GM12891 (cell line): ENCODE data around the gene SIRPG.

Source experiments
- POLR2A ChIP-seq: IDR thresholded peaks from 2 replicates; pipeline ENCODE4 v1.6.1; 2011; ENCODE audit warnings: low read depth, low read length, control low read depth
- POLR2AphosphoS5 ChIP-seq: IDR thresholded peaks from 2 replicates; pipeline ENCODE4 v1.6.1; 2011; ENCODE audit warnings: low read depth, low read length, control low read depth
- SPI1 ChIP-seq: IDR thresholded peaks from 2 replicates; pipeline ENCODE4 v1.6.1; 2011; ENCODE audit warnings: low read depth, low read length, control low read depth
- TAF1 ChIP-seq: IDR thresholded peaks from 2 replicates; pipeline ENCODE4 v1.6.1; 2011; ENCODE audit warnings: low read depth, low read length, control low read depth

DNA sequence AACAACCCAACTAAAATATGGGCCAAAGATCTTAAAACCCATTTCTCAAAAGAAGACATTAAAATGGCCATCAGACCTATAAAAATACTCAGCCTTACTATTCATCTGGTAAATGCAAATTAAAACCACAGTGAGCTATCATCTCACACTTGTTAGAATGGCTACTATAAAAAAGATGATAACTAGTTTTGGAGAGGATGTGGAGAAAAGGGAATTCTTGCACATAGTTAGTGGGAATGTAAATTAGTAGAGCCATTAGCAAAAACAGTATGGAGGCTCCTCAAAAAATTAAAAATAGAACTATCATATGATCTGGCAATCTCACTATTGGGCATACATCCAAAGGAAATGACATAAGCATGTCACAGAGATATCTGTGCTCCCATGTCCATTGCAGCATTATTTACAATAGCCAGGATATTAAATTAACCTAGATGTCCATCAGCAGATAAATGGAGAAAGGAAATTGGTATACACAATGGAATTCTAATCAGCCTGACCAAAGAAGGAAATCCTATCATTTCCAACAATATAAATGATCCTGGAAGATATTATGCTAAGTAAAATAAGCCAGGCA, 40.6 kb downstream of the SIRPG start:
- no peak for TF ChIP-seq POLR2AphosphoS5
- no peak for TF ChIP-seq TAF1
- TF ChIP-seq SPI1, result no peak
- TF ChIP-seq POLR2A, result no peak
